NB4 (cell line): ENCODE data around the gene FLG.

ENCODE experiments used
- DNase-seq: peaks from one replicate; pipeline ENCODE4 v3.0.0; 2010; ENCODE audit warnings: low read depth
- H3K4me3 ChIP-seq: one replicate; pipeline ENCODE4 v1.5.1; 2011; ENCODE audit warnings: mild to moderate bottlenecking, low read depth, low read length, moderate library complexity
- MAX ChIP-seq: IDR thresholded peaks from 2 replicates; pipeline ENCODE4 v1.6.1; 2011; ENCODE audit warnings: low read depth, low read length
- MYC ChIP-seq: IDR thresholded peaks from 2 replicates; pipeline ENCODE4 v1.6.1; 2011; ENCODE audit warnings: low read depth, low read length
- POLR2A ChIP-seq: IDR thresholded peaks from 2 replicates; pipeline ENCODE4 v1.6.1; 2011; ENCODE audit warnings: mild to moderate bottlenecking; ENCODE audit not compliant: insufficient read length; ENCODE audit errors: extremely low read depth
- TF ChIP-seq, protein P1 (sequence below): IDR thresholded peaks from one replicate; pipeline ENCODE4 v1.5.1; 2012; ENCODE audit warnings: low read depth, low read length

FLG gene

GRCh38 chr1:152349611-152350010, 24.6 kb upstream of the FLG start:
- TF ChIP-seq, protein P1, sequence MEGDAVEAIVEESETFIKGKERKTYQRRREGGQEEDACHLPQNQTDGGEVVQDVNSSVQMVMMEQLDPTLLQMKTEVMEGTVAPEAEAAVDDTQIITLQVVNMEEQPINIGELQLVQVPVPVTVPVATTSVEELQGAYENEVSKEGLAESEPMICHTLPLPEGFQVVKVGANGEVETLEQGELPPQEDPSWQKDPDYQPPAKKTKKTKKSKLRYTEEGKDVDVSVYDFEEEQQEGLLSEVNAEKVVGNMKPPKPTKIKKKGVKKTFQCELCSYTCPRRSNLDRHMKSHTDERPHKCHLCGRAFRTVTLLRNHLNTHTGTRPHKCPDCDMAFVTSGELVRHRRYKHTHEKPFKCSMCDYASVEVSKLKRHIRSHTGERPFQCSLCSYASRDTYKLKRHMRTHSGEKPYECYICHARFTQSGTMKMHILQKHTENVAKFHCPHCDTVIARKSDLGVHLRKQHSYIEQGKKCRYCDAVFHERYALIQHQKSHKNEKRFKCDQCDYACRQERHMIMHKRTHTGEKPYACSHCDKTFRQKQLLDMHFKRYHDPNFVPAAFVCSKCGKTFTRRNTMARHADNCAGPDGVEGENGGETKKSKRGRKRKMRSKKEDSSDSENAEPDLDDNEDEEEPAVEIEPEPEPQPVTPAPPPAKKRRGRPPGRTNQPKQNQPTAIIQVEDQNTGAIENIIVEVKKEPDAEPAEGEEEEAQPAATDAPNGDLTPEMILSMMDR: no peak
- TF ChIP-seq POLR2A: no peak
- no peak for TF ChIP-seq MYC
- TF ChIP-seq MAX: no peak
- no peak for DNase-seq
- no peak overlapping the region for H3K4me3 ChIP-seq

- H3K4me3 ChIP-seq: no peak overlapping the region
- TF ChIP-seq POLR2A (no peak), MYC (no peak), MAX (no peak)
- TF ChIP-seq, protein P1: no peak
- peak; percentile 1 for DNase-seq
Measured at GRCh38 chr1:152348447-152348846, 23.4 kb upstream of the FLG start.

- H3K4me3 ChIP-seq: no peak overlapping the region
- no peak for TF ChIP-seq MAX
- TF ChIP-seq, protein P1: peak; percentile 86
- peak; percentile 56 for DNase-seq
Measured at GRCh38 chr1:152347116-152347728, 22.2 kb upstream of the FLG start.

DNA sequence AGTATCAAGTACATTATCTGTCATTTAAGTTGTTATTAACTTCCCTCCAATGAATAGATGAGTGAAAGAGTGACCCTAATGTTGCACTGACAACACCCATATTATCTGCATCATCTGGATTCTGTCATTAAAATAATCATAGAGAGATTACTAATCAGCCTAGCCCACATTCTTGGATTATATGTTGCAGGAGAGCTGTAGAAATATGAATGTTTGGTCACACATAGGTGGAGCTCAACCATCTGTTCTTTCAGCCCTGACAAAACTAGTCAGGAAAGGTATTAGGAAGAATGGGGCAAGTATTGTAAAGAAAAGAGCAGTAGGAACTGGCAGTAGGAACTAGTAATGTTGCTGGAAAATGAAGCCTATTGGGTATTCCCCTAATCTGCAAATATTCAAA, 19.4 kb upstream of the FLG start:
- TF ChIP-seq MAX: no peak
- TF ChIP-seq POLR2A: no peak
- TF ChIP-seq MYC: no peak
- TF ChIP-seq, protein P1: no peak
- no peak for DNase-seq
- no peak overlapping the region for H3K4me3 ChIP-seq

DNA sequence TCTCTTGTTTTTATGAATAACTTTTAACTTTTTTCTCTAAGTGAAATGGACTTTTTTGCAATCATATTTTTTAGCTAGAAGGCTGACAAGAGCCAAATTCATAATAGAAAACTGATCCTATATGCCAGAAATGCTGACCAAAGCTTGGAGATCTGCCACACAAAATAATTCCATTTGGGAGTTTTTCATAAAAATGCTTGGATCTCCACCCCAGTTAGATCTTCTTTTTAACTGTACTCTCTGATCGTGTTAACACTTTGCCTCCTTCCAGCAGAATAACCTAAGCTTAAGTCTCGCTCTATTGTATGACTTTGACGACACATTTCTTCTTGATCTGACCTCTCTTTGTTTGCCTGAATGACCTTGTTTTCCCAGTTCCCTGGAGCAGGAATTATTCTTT, 18.0 kb upstream of the FLG start:
- DNase-seq: no peak
- no peak overlapping the region for H3K4me3 ChIP-seq
- no peak for TF ChIP-seq MYC
- TF ChIP-seq, protein P1: no peak
- no peak for TF ChIP-seq MAX
- TF ChIP-seq POLR2A: no peak
